ENCODE data around the gene DBR1. TPM values are rescaled to one million over a fixed set of nuclear protein-coding genes. Genes with fewer than 3 reads are reported as not detected.

DBR1 gene
- total and polyA plus RNA-seq, 2 of the 13 experiments (the other 11 are each of a cell fraction or from before 2014, with no cell fraction given), result 6.4 to 16.7 TPM

- TF ChIP-seq ZNF841 (CRISPR knock-in tag; IDR thresholded peaks at IDR 0.05; ENCODE audit: borderline replicate concordance) (no peak), MZF1 (CRISPR knock-in tag; IDR thresholded peaks at IDR 0.05; ENCODE audit: borderline replicate concordance) (no peak), MED8 (CRISPR knock-in tag; IDR thresholded peaks at IDR 0.05; ENCODE audit: insufficient replicate concordance) (no peak), ZFP41 (CRISPR knock-in tag; IDR thresholded peaks at IDR 0.05; ENCODE audit: borderline replicate concordance) (no peak), RFX1 (IDR thresholded peaks at IDR 0.05) (no peak), ZNF296 (CRISPR knock-in tag; conservative IDR thresholded peaks at IDR 0.05) (no peak), MIXL1 (CRISPR knock-in tag; IDR thresholded peaks at IDR 0.05) (0 out of 2 replicates have a peak, but pooled peaks have one; percentile 21), ZNF746 (CRISPR knock-in tag; IDR thresholded peaks at IDR 0.05) (no peak), ZNF460 (CRISPR knock-in tag; IDR thresholded peaks at IDR 0.05; ENCODE audit: borderline replicate concordance) (no peak), ZFAT (CRISPR knock-in tag; conservative IDR thresholded peaks at IDR 0.05) (peak; percentile 100), ZNF773 (CRISPR knock-in tag; IDR thresholded peaks at IDR 0.05; ENCODE audit: borderline replicate concordance) (0 out of 2 replicates have a peak, but pooled peaks have one; percentile 48), ZNF318 (CRISPR knock-in tag; IDR thresholded peaks at IDR 0.05) (no peak), PRPF4 (IDR thresholded peaks at IDR 0.05; ENCODE audit: low read depth, low read length, poor library complexity, severe bottlenecking) (no peak), ZNF687 (CRISPR knock-in tag; IDR thresholded peaks at IDR 0.05) (peak; percentile 89), GLMP (CRISPR knock-in tag; IDR thresholded peaks at IDR 0.05; ENCODE audit: borderline replicate concordance) (no peak), ZNF777 (CRISPR knock-in tag; IDR thresholded peaks at IDR 0.05) (peak; percentile 59)
Measured at GRCh38 chr3:138187296-138188012, 12.7 kb upstream of the DBR1 start, which contains the start of gene ARMC8 (continued).
